ENCODE measurements around the gene TDRD12. TPM values are rescaled to one million over a fixed set of nuclear protein-coding genes. Genes with fewer than 3 reads are reported as not detected.
"Not testable (repeated sequence)": the region's sequence is repeated elsewhere in the genome, so short reads cannot be mapped to it uniquely, and the experiment has no call there.

Gene TDRD12
- total RNA-seq, 2 donors from 2014 or later = 0.29 TPM; not detected in 1

DNA sequence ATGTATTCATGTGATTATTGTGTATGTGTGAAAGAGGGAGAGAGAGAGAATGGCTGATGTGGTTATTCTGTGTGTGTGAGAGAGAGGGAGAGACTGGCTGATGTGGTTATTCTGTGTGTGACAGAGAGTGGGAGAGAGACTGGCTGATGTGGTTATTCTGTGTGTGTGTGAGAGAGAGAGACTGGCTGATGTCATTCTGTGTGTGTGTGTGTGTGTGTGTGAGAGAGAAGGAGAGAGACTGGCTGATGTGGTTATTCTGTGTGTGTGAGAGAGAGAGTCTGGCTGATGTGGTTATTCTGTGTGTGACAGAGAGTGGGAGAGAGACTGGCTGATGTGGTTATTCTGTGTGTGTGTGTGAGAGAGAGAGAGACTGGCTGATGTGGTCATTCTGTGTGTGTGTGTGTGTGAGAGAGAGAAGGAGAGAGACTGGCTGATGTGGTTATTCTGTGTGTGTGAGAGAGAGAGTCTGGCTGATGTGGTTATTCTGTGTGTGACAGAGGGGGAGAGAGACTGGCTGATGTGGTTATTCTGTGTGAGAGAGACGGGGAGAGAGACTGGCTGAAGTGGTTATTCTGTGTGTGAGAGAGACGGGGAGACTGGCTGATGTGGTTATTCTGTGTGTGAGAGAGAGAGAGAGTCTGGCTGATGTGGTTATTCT is 26.2 kb downstream of the TDRD12 start:
- not testable (repeated sequence) for DNase-seq (ENCODE audit: low spot score); ATAC-seq; H3K27me3 Mint-ChIP-seq; H3K9me3 Mint-ChIP-seq; H3K27ac Mint-ChIP-seq; H3K36me3 Mint-ChIP-seq; H3K4me1 Mint-ChIP-seq (ENCODE audit: low read depth in 2 of 2); H3K4me3 Mint-ChIP-seq

- not testable (repeated sequence) for DNase-seq (ENCODE audit: low spot score)
- peak; percentile 60 to 74 for ATAC-seq
Measured at GRCh38 chr19:32746631-32747196, 27.1 kb downstream of the TDRD12 start.

GRCh38 chr19:32748497-32748896 is 28.9 kb downstream of the TDRD12 start:
- Mint-ChIP-seq H3K4me3 (no peak overlapping the region), H3K4me1 (ENCODE audit: low read depth in 2 of 2) (peaks cover 0 to 2% of the 10 kb centered on the region in 2 donors), H3K36me3 (no peaks in the 10 kb centered on the region), H3K27me3 (peaks cover 4 to 12% of the 10 kb centered on the region in 2 donors), H3K27ac (no peak overlapping the region), H3K9me3 (no peaks in the 10 kb centered on the region)
- no peak for DNase-seq (ENCODE audit: low spot score)
- no peak for ATAC-seq

More at GRCh38 chr19:32746631-32747196, 27.1 kb downstream of the TDRD12 start:
- not testable (repeated sequence) for H3K27ac Mint-ChIP-seq; H3K9me3 Mint-ChIP-seq; H3K4me3 Mint-ChIP-seq; H3K36me3 Mint-ChIP-seq; H3K4me1 Mint-ChIP-seq (ENCODE audit: low read depth in 2 of 2)
- H3K27me3 Mint-ChIP-seq = peaks cover 4 to 12% of the 10 kb centered on the region in 2 donors

DNA sequence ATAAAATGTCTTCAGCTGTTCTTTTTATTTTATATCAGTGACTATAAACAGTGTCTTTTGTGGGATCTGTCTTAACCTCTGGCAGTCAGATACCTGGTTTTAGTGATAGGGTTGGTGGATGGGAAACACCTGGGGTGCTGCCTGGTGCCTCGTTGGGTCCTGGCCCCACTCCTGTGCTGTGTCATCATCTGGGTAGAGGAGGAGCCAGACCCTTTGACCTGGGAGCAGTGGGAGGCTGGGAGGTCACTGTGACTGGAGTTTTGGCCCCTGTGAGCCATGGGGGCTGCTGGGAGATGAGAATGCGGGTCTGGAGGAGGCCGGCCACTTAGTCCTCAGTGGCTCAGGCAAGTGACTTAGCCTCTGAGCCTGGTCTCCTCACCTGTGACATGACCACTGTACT is 29.4 kb downstream of the TDRD12 start:
- Mint-ChIP-seq H3K9me3 (no peaks in the 10 kb centered on the region), H3K27ac (no peak overlapping the region), H3K4me1 (ENCODE audit: low read depth in 2 of 2) (peaks cover 0 to 2% of the 10 kb centered on the region in 2 donors), H3K36me3 (no peaks in the 10 kb centered on the region), H3K4me3 (no peak overlapping the region), H3K27me3 (peaks cover 6 to 12% of the 10 kb centered on the region in 2 donors)
- no peak for ATAC-seq
- DNase-seq (ENCODE audit: low spot score) = no peak

DNA sequence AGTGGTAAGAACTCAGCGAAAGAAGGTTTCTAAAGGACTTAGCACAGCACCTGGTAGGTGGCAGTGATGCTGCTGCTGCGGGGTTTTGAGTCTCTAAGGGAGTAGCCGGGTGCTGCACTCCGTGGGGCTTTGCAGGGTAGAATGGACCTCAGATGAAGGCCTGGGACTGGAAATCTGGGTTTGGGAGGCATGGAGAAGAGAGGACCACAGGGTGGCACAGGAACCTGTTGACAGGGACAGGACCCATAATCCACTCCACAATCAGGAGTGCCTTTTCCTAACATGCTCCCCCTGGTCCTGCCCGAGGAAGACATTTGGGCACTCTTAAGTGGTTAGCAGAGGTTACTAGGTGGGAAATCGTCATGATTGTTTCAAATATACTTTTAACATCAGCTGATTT is 29.8 kb downstream of the TDRD12 start:
- H3K27me3 Mint-ChIP-seq = peaks cover 7 to 12% of the 10 kb centered on the region in 2 donors
- ATAC-seq (no peak), DNase-seq (ENCODE audit: low spot score) (no peak)
- H3K36me3 Mint-ChIP-seq = no peaks in the 10 kb centered on the region
- H3K4me1 Mint-ChIP-seq (ENCODE audit: low read depth in 2 of 2) = peaks cover 0 to 2% of the 10 kb centered on the region in 2 donors
- H3K27ac Mint-ChIP-seq = no peak overlapping the region
- H3K4me3 Mint-ChIP-seq = no peak overlapping the region
- no peaks in the 10 kb centered on the region for H3K9me3 Mint-ChIP-seq

DNA sequence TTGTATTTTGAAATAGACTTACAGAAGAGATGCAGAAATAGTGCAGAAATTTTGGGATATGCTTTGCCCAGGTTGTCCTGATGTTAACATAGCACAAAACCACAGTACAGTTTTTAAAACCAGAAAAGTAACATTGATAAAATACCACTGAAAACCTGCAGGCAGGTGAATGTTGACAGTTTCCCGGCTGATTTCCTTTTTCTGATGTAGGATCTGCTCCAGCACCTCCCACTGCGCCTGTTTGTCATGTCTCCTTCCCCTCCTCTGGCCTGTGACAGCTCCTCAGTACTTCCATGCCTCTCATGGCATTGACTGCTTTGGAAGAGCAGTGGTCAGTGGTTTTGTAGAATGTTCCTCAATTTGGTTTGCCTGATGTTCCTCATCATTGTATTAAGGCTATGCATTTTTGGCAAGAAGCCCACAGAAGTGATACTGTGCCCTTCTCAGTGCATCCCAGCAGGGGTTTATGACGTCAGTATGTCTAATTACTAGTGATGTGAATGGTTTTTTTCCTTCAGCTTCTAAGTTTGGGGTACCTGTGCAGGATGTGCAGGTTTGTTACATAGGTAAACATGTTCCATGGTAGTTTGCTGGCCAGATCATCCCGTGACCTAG is 31.0 kb downstream of the TDRD12 start:
- Mint-ChIP-seq H3K9me3 (no peaks in the 10 kb centered on the region), H3K27me3 (peaks cover 12 to 20% of the 10 kb centered on the region in 2 donors), H3K27ac (no peak overlapping the region), H3K4me3 (no peak overlapping the region), H3K4me1 (ENCODE audit: low read depth in 2 of 2) (peaks cover 0 to 2% of the 10 kb centered on the region in 2 donors), H3K36me3 (no peaks in the 10 kb centered on the region)
- DNase-seq (ENCODE audit: low spot score) (no peak), ATAC-seq (no peak)

- Mint-ChIP-seq H3K4me3 (no peak overlapping the region), H3K27me3 (peaks cover 12 to 23% of the 10 kb centered on the region in 2 donors), H3K4me1 (ENCODE audit: low read depth in 2 of 2) (peaks cover 0 to 2% of the 10 kb centered on the region in 2 donors), H3K9me3 (no peaks in the 10 kb centered on the region), H3K27ac (no peak overlapping the region), H3K36me3 (no peaks in the 10 kb centered on the region)
- DNase-seq (ENCODE audit: low spot score) (no peak), ATAC-seq (no peak)
Measured at GRCh38 chr19:32751066-32751465, 31.5 kb downstream of the TDRD12 start.

- H3K4me3 Mint-ChIP-seq = no peak overlapping the region
- ATAC-seq = no peak
- H3K27me3 Mint-ChIP-seq = peaks cover 16 to 19% of the 10 kb centered on the region in 2 donors
- no peak for DNase-seq (ENCODE audit: low spot score)
- no peaks in the 10 kb centered on the region for H3K9me3 Mint-ChIP-seq
- peaks cover 4% of the 10 kb centered on the region in 2 donors for H3K4me1 Mint-ChIP-seq (ENCODE audit: low read depth in 2 of 2)
- H3K27ac Mint-ChIP-seq = no peak overlapping the region
- no peaks in the 10 kb centered on the region for H3K36me3 Mint-ChIP-seq
Measured at GRCh38 chr19:32757189-32757588, 37.6 kb downstream of the TDRD12 start.

DNA sequence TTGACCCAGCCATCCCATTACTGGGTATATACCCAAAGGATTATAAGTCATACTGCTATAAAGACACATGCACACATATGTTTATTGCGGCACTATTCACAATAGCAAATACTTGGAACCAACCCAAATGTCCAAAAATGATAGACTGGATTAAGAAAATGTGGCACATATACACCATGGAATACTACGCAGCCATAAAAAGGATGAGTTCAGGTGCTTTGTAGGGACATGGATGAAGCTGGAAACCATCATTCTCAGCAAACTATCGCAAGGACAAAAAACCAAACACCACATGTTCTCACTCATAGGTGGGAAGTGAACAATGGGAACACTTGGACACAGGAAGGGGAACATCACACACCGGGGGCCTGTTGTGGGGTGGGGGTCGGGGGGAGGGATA is 45.8 kb downstream of the TDRD12 start:
- H3K36me3 Mint-ChIP-seq; H3K4me3 Mint-ChIP-seq; H3K27ac Mint-ChIP-seq; DNase-seq (ENCODE audit: low spot score); ATAC-seq; H3K9me3 Mint-ChIP-seq; H3K27me3 Mint-ChIP-seq; H3K4me1 Mint-ChIP-seq (ENCODE audit: low read depth in 2 of 2): not testable (repeated sequence)

DNA sequence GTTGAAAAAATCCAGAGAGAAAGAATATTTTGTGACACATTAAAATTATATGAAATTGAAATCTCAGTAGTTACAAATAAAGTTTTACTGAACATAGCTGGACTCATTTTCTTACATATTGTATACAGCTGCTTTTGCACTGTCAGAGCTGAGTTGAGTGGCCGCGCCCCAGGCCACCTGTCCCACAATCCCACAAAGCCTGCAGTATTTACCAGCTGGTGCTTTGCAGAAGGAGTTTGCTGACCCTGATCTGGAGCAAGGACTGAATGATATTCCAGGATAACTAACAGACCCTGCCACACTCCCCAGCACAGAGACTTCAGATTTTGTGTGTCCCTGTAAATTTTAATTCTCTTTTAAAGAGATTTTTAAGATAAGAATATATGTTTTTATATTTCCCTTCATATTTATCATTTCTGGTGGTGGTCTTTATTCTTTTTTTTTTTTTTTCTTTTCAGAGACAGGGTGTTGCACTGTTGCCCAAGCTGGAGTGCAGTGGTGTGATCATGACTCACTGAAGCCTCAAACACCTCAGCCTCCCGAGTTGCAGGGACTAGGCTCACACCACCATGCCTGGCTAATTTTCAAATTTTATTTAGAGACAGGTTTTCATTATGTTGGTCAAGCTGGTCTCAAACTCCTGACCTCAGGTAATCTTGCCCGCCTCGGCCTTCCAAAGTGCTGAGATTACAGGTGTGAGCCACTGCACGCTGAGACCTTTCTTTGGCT is 48.5 kb downstream of the TDRD12 start:
- Mint-ChIP-seq H3K27me3 (peaks cover 7 to 18% of the 10 kb centered on the region in 2 donors), H3K4me1 (ENCODE audit: low read depth in 2 of 2) (peaks cover 0 to 3% of the 10 kb centered on the region in 2 donors), H3K4me3 (no peak overlapping the region), H3K27ac (no peak overlapping the region), H3K9me3 (no peaks in the 10 kb centered on the region), H3K36me3 (no peaks in the 10 kb centered on the region)
- DNase-seq (ENCODE audit: low spot score) (no peak), ATAC-seq (peak in 1 of 2 donors; percentile 70)

GRCh38 chr19:32771596-32771995 is 52.0 kb downstream of the TDRD12 start:
- ATAC-seq (no peak), DNase-seq (ENCODE audit: low spot score) (no peak)
- Mint-ChIP-seq H3K4me1 (ENCODE audit: low read depth in 2 of 2) (peaks cover 0 to 3% of the 10 kb centered on the region in 2 donors), H3K4me3 (no peak overlapping the region), H3K27me3 (peaks cover 2 to 18% of the 10 kb centered on the region in 2 donors), H3K9me3 (no peaks in the 10 kb centered on the region), H3K36me3 (no peaks in the 10 kb centered on the region), H3K27ac (no peak overlapping the region)

GRCh38 chr19:32773126-32773525 is 53.6 kb downstream of the TDRD12 start:
- no peak overlapping the region for H3K27ac Mint-ChIP-seq
- H3K4me1 Mint-ChIP-seq (ENCODE audit: low read depth in 2 of 2) = peaks cover 0 to 3% of the 10 kb centered on the region in 2 donors
- ATAC-seq = no peak
- peaks cover 2 to 18% of the 10 kb centered on the region in 2 donors for H3K27me3 Mint-ChIP-seq
- DNase-seq (ENCODE audit: low spot score) = no peak
- H3K36me3 Mint-ChIP-seq = no peaks in the 10 kb centered on the region
- no peak overlapping the region for H3K4me3 Mint-ChIP-seq
- H3K9me3 Mint-ChIP-seq = no peaks in the 10 kb centered on the region

DNA sequence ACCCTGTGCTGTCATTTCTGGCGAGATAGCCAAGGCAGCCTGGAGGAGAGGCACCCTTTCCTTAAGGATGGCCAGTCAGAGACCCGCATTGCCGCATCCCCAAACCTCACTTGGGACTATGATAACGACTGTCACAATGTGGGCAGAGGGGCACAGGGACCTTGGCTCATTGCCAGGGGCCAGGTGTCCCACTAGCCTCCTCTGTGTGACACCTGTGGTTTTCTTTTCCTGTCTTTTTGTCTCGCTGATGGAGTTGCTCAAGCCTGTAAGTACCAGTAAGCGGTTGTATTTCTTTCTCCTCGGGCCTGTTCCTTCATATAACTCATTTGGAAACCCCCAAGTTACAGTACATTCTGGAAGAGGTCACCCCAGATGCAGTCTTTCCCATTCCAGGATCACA is 59.5 kb downstream of the TDRD12 start:
- Mint-ChIP-seq H3K27ac (no peak overlapping the region), H3K36me3 (peaks cover 14% of the 10 kb centered on the region), H3K27me3 (peaks cover 17 to 19% of the 10 kb centered on the region in 2 donors), H3K4me3 (no peak overlapping the region), H3K9me3 (peaks cover 7% of the 10 kb centered on the region), H3K4me1 (ENCODE audit: low read depth in 2 of 2) (no peaks in the 10 kb centered on the region)
- DNase-seq (ENCODE audit: low spot score) (no peak), ATAC-seq (no peak)

- Mint-ChIP-seq H3K27me3 (peaks cover 19 to 26% of the 10 kb centered on the region in 2 donors), H3K27ac (no peak overlapping the region), H3K4me3 (no peak overlapping the region), H3K9me3 (peaks cover 7% of the 10 kb centered on the region), H3K4me1 (ENCODE audit: low read depth in 2 of 2) (no peaks in the 10 kb centered on the region), H3K36me3 (peaks cover 14% of the 10 kb centered on the region)
- ATAC-seq = no peak
- DNase-seq (ENCODE audit: low spot score) = no peak
Measured at GRCh38 chr19:32781280-32781679, 61.7 kb downstream of the TDRD12 start.

Data from natural killer cell treated with Interleukin-12 subunit alpha and Interleukin-12 subunit beta and Interleukin-15 and Interleukin-18, amount 100 ng/mL, for 72 hours (primary cell).